GM23248 (cell line): Measurements from ENCODE around the gene CUL9.

Experiments used
- EZH2 ChIP-seq: fragments of 200-600 bp; sonication (generic); IDR thresholded peaks from 2 replicates; pipeline ENCODE4 v1.6.1; 2018; ENCODE audit warnings: antibody characterized with exemption, mild to moderate bottlenecking; ENCODE audit not compliant: insufficient read depth, poor library complexity, severe bottlenecking
- EZH2phosphoT487 ChIP-seq: fragments of 200-600 bp; sonication (generic); IDR thresholded peaks from 2 replicates; pipeline ENCODE4 v1.6.1; 2018; ENCODE audit warnings: antibody characterized with exemption, moderate library complexity, mild to moderate bottlenecking, low read depth; ENCODE audit not compliant: insufficient read depth

DNA sequence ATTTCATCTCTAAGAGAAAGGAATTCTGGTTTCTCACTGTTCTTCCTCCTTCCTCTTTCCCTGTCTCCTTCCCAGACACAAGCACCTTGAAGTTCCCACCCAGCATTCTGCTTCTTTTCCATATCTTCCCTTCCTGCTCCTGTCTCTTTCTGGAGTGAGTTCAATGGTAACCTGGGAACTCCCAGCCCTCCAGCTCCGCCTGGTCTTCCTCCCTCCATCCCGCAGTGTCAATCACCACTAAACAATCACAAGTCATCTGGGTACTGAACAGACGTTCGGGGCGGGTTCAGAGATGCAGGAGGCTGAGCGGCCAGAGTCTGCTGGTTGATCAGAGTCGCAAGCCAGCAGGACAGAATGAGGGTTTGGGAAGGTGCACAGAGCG is 69.0 kb downstream of the CUL9 start:
- TF ChIP-seq EZH2 (no peak), EZH2phosphoT487 (no peak)
